Femur (tissue), 1 donor: ENCODE results near the gene PTRH2.
"Not testable (repeated sequence)": the region's sequence is repeated elsewhere in the genome, so short reads cannot be mapped to it uniquely, and the experiment has no call there.

Experiments used
- DNase-seq: peaks from one replicate; pipeline ENCODE4 v3.0.0-alpha.2; 2017

The PTRH2 gene

DNA sequence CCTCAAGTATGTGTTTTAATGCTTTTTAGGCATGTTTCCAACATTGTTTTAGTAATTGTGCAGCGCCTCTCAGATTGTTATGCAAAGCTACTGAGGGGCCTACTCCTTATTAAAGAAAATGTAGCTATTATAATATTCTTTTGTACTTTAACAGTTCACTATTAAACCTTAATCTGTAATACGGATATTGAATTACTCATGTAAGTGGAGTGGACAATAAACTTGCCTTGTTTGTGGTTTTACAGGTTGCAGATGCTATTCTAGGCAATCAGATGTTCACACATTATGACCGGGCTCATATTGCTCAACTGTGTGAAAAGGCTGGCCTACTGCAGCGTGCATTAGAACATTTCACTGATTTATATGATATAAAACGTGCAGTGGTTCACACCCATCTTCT is 41.0 kb downstream of the PTRH2 start:
- no peak for DNase-seq

DNA sequence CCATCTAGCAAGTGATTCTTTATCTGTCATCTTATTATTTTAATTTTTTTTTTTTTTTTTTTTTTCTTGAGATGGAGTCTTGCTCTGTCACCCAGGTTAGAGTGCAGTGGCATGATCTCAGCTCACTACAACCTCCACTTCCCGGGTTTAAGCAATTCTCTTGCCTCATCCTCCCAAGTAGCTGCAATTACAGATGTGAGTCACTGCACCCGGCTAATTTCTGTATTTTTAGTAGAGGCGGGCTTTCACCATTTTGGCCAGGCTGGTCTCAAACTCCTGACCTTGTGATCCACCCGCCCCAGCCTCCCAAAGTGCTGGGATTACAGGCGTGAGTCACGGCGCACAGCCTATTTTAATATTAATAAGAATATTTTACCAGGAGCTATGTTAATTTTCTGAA is 50.6 kb downstream of the PTRH2 start:
- not testable (repeated sequence) for DNase-seq

- DNase-seq = no peak
Observed at GRCh38 chr17:59652119-59652518, 55.1 kb downstream of the PTRH2 start.

DNA sequence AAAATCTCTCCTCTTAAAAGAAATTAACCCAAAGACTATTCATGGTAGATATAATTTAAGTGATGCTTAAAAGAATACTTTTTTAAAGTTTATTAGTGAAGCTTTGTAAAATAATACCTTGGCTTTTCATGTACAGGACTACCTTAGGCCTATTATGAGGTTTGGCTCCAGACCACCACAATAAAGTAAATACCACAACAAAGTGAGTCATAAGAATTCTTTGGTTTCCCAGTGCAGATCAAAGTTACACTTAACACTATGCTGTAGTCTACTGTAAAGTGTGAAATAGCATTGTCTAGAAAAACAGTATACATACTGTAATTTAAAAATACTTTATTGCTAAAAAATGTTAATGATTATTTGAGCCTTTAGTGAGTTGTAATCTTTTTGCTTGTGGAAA is 55.9 kb downstream of the PTRH2 start:
- no peak for DNase-seq

- no peak for DNase-seq
Observed at GRCh38 chr17:59650642-59651041, 56.6 kb downstream of the PTRH2 start.

DNA sequence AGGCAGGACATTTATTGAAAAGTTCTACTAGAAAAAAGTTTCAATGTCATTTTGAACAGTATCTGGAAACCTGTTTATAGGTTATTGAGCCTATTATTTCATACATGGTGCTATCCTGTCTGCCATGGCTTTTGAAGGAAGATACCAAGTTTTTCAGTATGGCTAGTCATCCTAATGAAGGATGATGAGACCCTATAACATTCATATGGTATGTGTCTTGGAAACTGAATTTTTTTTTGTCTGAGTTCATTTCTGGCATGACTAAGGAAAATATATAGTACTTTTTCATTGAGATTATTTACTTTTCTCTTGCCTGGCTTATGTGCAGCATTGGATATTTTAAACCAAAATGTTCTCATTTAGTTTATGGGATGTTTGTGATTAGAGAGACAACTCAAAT is 57.3 kb downstream of the PTRH2 start:
- no peak for DNase-seq
